ENCODE measurements around the gene MEGF11.

- TF ChIP-seq CTCF (IDR thresholded peaks at IDR 0.05): no peak
- no peak for TF ChIP-seq POLR2A (IDR thresholded peaks at IDR 0.05)
These were observed 37.0 kb upstream of the MEGF11 start for GRCh38 chr15:66290518-66290917.

Measured in right lobe of liver (tissue), 4 donors.